HTR-8/SVneo (cell line): ENCODE data around the gene SMARCD3.

Experiments
- DNase-seq: peaks from one replicate; pipeline ENCODE4 v3.0.0; 2011; ENCODE audit warnings: low spot score, mixed read lengths; ENCODE audit not compliant: insufficient read length
- FAIRE-seq: peaks from 2 replicates; lab custom pipeline; 2011; peaks lifted over from hg19 to GRCh38; lab: Jason Lieb, UNC

The SMARCD3 gene

GRCh38 chr7:151239837-151240459 is 8.5 kb downstream of the SMARCD3 start:
- no peak for DNase-seq
- FAIRE-seq, result no peak

- no peak for FAIRE-seq
- no peak for DNase-seq
Observed at GRCh38 chr7:151238924-151239836, 9.3 kb downstream of the SMARCD3 start.

- DNase-seq, result no peak
- FAIRE-seq, result no peak
Observed at GRCh38 chr7:151238190-151238810, 10.2 kb downstream of the SMARCD3 start.

GRCh38 chr7:151237244-151238189 is 11.0 kb downstream of the SMARCD3 start:
- no peak for FAIRE-seq
- no peak for DNase-seq

- FAIRE-seq (no peak), DNase-seq (no peak)
Observed at GRCh38 chr7:151236406-151236805, 12.1 kb downstream of the SMARCD3 start.

GRCh38 chr7:151235091-151235787 is 13.3 kb downstream of the SMARCD3 start:
- no peak for DNase-seq
- FAIRE-seq, result no peak

GRCh38 chr7:151233804-151234203 is 14.7 kb downstream of the SMARCD3 start:
- FAIRE-seq (no peak), DNase-seq (no peak)

- DNase-seq (peak; percentile 68), FAIRE-seq (no peak)
Observed at GRCh38 chr7:151232917-151233701, 15.4 kb downstream of the SMARCD3 start.

GRCh38 chr7:151232091-151232916 is 16.2 kb downstream of the SMARCD3 start, which contains the start of gene CHPF2:
Gene CHPF2, plus strand, starts transcription at chr7:151232483. Its CDS starts 1,529 bp downstream, at chr7:151234012.
- DNase-seq, result peak; percentile 90
- FAIRE-seq, result no peak

- DNase-seq (no peak), FAIRE-seq (no peak)
Observed at GRCh38 chr7:151231080-151231479, 17.4 kb downstream of the SMARCD3 start.

- no peak for FAIRE-seq
- DNase-seq, result no peak
Observed at GRCh38 chr7:151229249-151229648, 19.2 kb downstream of the SMARCD3 start.

- FAIRE-seq, result no peak
- no peak for DNase-seq
Observed at GRCh38 chr7:151228024-151228866, 20.2 kb downstream of the SMARCD3 start.

- DNase-seq (peak; percentile 96), FAIRE-seq (peak; percentile 42)
Observed at GRCh38 chr7:151226875-151227782, 21.4 kb downstream of the SMARCD3 start, which contains the start of gene ABCF2. Gene ABCF2, minus strand, starts transcription at chr7:151227205. Its CDS starts 747 bp downstream, at chr7:151226458.

GRCh38 chr7:151226560-151226874 is 22.0 kb downstream of the SMARCD3 start:
- DNase-seq, result no peak
- FAIRE-seq, result no peak

GRCh38 chr7:151225948-151226510 is 22.5 kb downstream of the SMARCD3 start:
- DNase-seq, result no peak

More at GRCh38 chr7:151225948-151226510, 22.5 kb downstream of the SMARCD3 start:
- no peak for FAIRE-seq
